Esophagus squamous epithelium (tissue), 4 donors: ENCODE results near the gene RCAN2.

Experiments
- POLR2A ChIP-seq, 4 donors: fragments of 450-650 bp; IDR thresholded peaks; one replicate each; pipeline ENCODE4 v1.6.1; 2017; ENCODE audit warnings: antibody characterized with exemption in 4 of 4, mild to moderate bottlenecking in 4 of 4, moderate library complexity in 3 of 4
- TF ChIP-seq, protein P1 (sequence below), 6 experiments: fragments of 450-650 bp in 4 of 6; fragments of 200-600 bp in 2 of 6; sonication (generic) in 2 of 6; IDR thresholded peaks; one replicate each; pipeline ENCODE4 v1.5.1; 2016 to 2019; ENCODE audit warnings: antibody characterized with exemption in 6 of 6, mild to moderate bottlenecking in 4 of 6, moderate library complexity in 4 of 6

DNA sequence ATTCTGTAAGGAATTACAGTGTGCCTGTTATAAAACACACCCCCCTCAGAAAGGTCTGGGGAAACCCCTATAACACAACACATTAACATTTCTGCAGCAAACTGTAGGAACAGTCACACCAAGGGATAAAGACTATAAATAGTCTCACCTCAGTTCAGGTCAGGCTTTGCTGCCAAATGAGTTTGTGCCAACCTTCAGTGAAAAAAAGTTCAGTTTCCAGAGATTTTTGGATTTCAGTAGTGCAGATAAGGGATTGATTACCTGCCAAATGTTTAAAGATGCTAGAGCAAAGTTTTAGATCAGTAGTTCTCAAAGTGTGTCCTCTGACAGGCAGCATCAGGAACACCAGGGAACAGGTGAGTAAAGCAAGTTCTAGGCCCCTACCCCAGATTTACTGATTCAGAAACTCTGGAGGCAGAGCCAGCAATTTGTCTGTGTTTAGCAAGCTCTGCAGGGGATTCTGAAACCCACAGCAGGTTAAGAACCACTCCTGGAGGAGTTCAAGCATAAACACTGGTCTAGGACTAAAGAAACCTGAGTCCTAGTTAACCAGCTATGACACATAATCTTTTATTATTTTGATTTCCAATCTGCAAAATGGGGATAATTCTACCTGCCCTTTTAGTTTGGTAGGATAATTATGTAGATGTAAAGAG, 111.0 kb downstream of the RCAN2 start:
- TF ChIP-seq, protein P1, sequence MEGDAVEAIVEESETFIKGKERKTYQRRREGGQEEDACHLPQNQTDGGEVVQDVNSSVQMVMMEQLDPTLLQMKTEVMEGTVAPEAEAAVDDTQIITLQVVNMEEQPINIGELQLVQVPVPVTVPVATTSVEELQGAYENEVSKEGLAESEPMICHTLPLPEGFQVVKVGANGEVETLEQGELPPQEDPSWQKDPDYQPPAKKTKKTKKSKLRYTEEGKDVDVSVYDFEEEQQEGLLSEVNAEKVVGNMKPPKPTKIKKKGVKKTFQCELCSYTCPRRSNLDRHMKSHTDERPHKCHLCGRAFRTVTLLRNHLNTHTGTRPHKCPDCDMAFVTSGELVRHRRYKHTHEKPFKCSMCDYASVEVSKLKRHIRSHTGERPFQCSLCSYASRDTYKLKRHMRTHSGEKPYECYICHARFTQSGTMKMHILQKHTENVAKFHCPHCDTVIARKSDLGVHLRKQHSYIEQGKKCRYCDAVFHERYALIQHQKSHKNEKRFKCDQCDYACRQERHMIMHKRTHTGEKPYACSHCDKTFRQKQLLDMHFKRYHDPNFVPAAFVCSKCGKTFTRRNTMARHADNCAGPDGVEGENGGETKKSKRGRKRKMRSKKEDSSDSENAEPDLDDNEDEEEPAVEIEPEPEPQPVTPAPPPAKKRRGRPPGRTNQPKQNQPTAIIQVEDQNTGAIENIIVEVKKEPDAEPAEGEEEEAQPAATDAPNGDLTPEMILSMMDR (IDR thresholded peaks at IDR 0.05): no peak
- no peak for TF ChIP-seq POLR2A (IDR thresholded peaks at IDR 0.05)
